Panc1 (cell line): ENCODE data around the gene JAML.

ENCODE experiments used
- CTCF ChIP-seq: fragments of 450-650 bp; IDR thresholded peaks from 2 replicates; pipeline ENCODE4 v1.5.1; 2017; ENCODE audit warnings: mild to moderate bottlenecking
- POLR2AphosphoS5 ChIP-seq: IDR thresholded peaks from 2 replicates; pipeline ENCODE4 v1.6.1; 2012; ENCODE audit warnings: mild to moderate bottlenecking, low read depth, low read length, moderate library complexity
- REST ChIP-seq, 2 experiments: IDR thresholded peaks; 2 replicates each; pipeline ENCODE4 v1.6.1; 2011 to 2012; ENCODE audit warnings: low read depth in 2 of 2, control low read depth in 1 of 2, low read length in 1 of 2, mild to moderate bottlenecking in 1 of 2, moderate library complexity in 1 of 2; ENCODE audit not compliant: insufficient read depth in 1 of 2
- SIN3A ChIP-seq: IDR thresholded peaks from 2 replicates; pipeline ENCODE4 v1.6.1; 2012; ENCODE audit warnings: low read depth, mild to moderate bottlenecking, low read length, moderate library complexity, borderline replicate concordance; ENCODE audit not compliant: insufficient read depth
- TCF7L2 ChIP-seq: IDR thresholded peaks from 2 replicates; pipeline ENCODE4 v1.6.1; 2011; ENCODE audit warnings: mild to moderate bottlenecking, low read depth, low read length, inconsistent platforms

- no peak for TF ChIP-seq POLR2AphosphoS5
- TF ChIP-seq CTCF, result no peak
- no peak for TF ChIP-seq SIN3A
- no peak for TF ChIP-seq REST (IDR thresholded peaks at IDR 0.05; ENCODE audit: insufficient read depth in 1 of 2, low read depth in 2 of 2, low read length in 1 of 2)
- TF ChIP-seq TCF7L2, result no peak
Observed at GRCh38 chr11:118217575-118217974, 7.2 kb downstream of the JAML start.
